Testis (tissue), 2 donors: ENCODE data around the gene SLC25A33.

ENCODE experiments used
- POLR2A ChIP-seq: fragments of 450-650 bp; IDR thresholded peaks from one replicate; pipeline ENCODE4 v1.6.1; 2017; ENCODE audit warnings: antibody characterized with exemption, mild to moderate bottlenecking, moderate library complexity
- TF ChIP-seq, protein P1 (sequence below), 3 experiments: fragments of 450-650 bp in 2 of 3; fragments of 200-600 bp in 1 of 3; sonication (generic) in 1 of 3; IDR thresholded peaks; one replicate each; pipeline ENCODE4 v1.5.1; 2016 to 2019; ENCODE audit warnings: antibody characterized with exemption in 3 of 3, mild to moderate bottlenecking in 2 of 3, moderate library complexity in 1 of 3

DNA sequence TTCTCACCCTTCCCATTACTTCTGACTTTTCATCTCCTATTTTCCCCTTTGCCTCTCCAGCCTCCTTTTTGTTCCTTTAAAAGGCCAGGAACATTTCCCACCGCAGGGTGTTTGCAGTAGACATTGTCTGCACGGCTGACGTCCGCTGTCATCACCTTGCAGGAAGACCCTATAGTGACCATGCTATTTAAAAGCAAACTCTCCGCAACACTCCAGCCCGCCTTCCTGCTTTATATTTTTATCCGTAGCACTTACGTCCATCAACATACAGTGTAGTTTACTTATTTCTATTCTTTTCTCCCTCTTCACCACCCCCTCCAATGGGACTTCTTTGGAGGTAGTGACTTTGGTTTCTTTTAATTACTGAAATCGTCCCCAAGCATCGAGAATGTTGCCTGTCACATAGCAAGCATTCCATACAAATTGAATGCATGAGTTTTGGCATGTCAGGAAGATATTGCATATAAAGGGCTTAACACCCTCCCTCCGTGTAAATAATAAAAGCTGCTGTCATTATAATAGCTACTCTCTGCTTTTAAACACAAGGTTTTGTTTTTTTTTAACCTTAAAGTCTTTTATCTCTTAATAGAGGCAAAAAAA, 19.8 kb downstream of the SLC25A33 start:
- TF ChIP-seq, protein P1, sequence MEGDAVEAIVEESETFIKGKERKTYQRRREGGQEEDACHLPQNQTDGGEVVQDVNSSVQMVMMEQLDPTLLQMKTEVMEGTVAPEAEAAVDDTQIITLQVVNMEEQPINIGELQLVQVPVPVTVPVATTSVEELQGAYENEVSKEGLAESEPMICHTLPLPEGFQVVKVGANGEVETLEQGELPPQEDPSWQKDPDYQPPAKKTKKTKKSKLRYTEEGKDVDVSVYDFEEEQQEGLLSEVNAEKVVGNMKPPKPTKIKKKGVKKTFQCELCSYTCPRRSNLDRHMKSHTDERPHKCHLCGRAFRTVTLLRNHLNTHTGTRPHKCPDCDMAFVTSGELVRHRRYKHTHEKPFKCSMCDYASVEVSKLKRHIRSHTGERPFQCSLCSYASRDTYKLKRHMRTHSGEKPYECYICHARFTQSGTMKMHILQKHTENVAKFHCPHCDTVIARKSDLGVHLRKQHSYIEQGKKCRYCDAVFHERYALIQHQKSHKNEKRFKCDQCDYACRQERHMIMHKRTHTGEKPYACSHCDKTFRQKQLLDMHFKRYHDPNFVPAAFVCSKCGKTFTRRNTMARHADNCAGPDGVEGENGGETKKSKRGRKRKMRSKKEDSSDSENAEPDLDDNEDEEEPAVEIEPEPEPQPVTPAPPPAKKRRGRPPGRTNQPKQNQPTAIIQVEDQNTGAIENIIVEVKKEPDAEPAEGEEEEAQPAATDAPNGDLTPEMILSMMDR (IDR thresholded peaks at IDR 0.05) = no peak
- TF ChIP-seq POLR2A = no peak
